Endodermal cell (in vitro differentiated cells): ENCODE data around the gene GAB2. TPM values are rescaled to one million over a fixed set of nuclear protein-coding genes. Genes with fewer than 3 reads are reported as not detected.
A peak's percentile ranks its signal among the peaks of the same experiment; 100 is the strongest.

ENCODE experiments used
- DNase-seq: peaks from one replicate; pipeline ENCODE4 v3.0.0-alpha.2; 2017
- H3K27ac ChIP-seq: 2 replicates; pipeline ENCODE4 v1.5.1; 2013; ENCODE audit warnings: mild to moderate bottlenecking, low read depth, low read length, moderate library complexity
- H3K27me3 ChIP-seq: 2 replicates; pipeline ENCODE4 v1.6.1; 2013; ENCODE audit warnings: mild to moderate bottlenecking, low read length, moderate library complexity; ENCODE audit not compliant: insufficient read depth, control insufficient read depth, poor library complexity, severe bottlenecking
- H3K36me3 ChIP-seq: 2 replicates; pipeline ENCODE4 v1.7.0; 2013; ENCODE audit warnings: mild to moderate bottlenecking, low read length, moderate library complexity; ENCODE audit not compliant: control insufficient read depth, insufficient read depth
- H3K4me1 ChIP-seq: one replicate; pipeline ENCODE4 v1.7.0; 2013; ENCODE audit warnings: low read length; ENCODE audit not compliant: control insufficient read depth, insufficient read depth
- H3K4me3 ChIP-seq: 2 replicates; pipeline ENCODE4 v1.5.1; 2013; ENCODE audit warnings: mild to moderate bottlenecking, low read length, moderate library complexity
- H3K9ac ChIP-seq: 2 replicates; pipeline ENCODE4 v1.6.1; 2013; ENCODE audit warnings: mild to moderate bottlenecking, low read length, moderate library complexity; ENCODE audit not compliant: poor library complexity, severe bottlenecking; ENCODE audit errors: extremely low read depth
- H3K9me3 ChIP-seq: 2 replicates; pipeline ENCODE4 v1.6.1; 2013; ENCODE audit warnings: mild to moderate bottlenecking, low read length, moderate library complexity; ENCODE audit not compliant: control insufficient read depth
- H3K27ac Mint-ChIP-seq: 2 replicates; pipeline ENCODE4 v1.8.0; 2020; ENCODE audit warnings: mixed read lengths
- H3K27me3 Mint-ChIP-seq: 2 replicates; pipeline ENCODE4 v1.8.0; 2021; ENCODE audit warnings: mild to moderate bottlenecking, mixed read lengths; ENCODE audit not compliant: insufficient read depth
- H3K36me3 Mint-ChIP-seq: 2 replicates; pipeline ENCODE4 v1.8.0; 2020; ENCODE audit warnings: low read depth, mixed read lengths
- H3K4me1 Mint-ChIP-seq: 2 replicates; pipeline ENCODE4 v1.8.0; 2020; ENCODE audit warnings: mixed read lengths
- H3K4me3 Mint-ChIP-seq: 2 replicates; pipeline ENCODE4 v1.8.0; 2020; ENCODE audit warnings: mild to moderate bottlenecking, moderate library complexity, mixed read lengths
- H3K9me3 Mint-ChIP-seq: 2 replicates; pipeline ENCODE4 v1.8.0; 2020; ENCODE audit warnings: mild to moderate bottlenecking, mixed read lengths
- CTCF ChIP-seq: fragments of 200-600 bp; sonication (generic); conservative IDR thresholded peaks from 2 replicates; pipeline ENCODE4 v1.5.0; 2021; ENCODE audit warnings: antibody characterized with exemption, mild to moderate bottlenecking
- WGBS, 2 experiments: methylation state at CpG; one replicate each; pipeline versions ENCODE4 v1.1.5 to v1.1.7; 2013; ENCODE audit warnings: missing lambda C conversion rate in 2 of 2, mixed read lengths in 1 of 2; ENCODE audit not compliant: insufficient coverage in 1 of 2, insufficient read length in 1 of 2; 5-methylcytosine and 5-hydroxymethylcytosine counted together
- total RNA-seq, 2 donors: library from RNA; stranded (reverse); fragmentation: NEBNext Ultra II Directional in 1 of 2; extraction: Animal tissue kit (Norgen Biotek cat#: 25700) in 1 of 2; gene quantifications; 2 replicates in 1 of 2; 3 replicates in 1 of 2; pipeline ENCODE4 v1.2.1, GENCODE V29; 2021

The GAB2 gene
- total RNA-seq, 2 donors from 2014 or later: 26.9 to 62.8 TPM

- 95 to 96% methylated on average over 3 to 4 of the region's 4 CpGs for WGBS, 2 experiments
- Mint-ChIP-seq H3K4me1 (peaks cover 19% of the 10 kb centered on the region), H3K36me3 (peaks cover 45% of the 10 kb centered on the region), H3K9me3 (peaks cover 38% of the 10 kb centered on the region), H3K4me3 (no peak overlapping the region), H3K27me3 (no peaks in the 10 kb centered on the region), H3K27ac (no peak overlapping the region)
- Histone ChIP-seq H3K27ac (no peak overlapping the region), H3K36me3 (peaks cover 28% of the 10 kb centered on the region), H3K27me3 (no peaks in the 10 kb centered on the region), H3K9ac (no peak overlapping the region), H3K4me3 (no peak overlapping the region), H3K9me3 (peaks cover 33% of the 10 kb centered on the region), H3K4me1 (peaks cover 22% of the 10 kb centered on the region)
- DNase-seq: no peak
- TF ChIP-seq CTCF: no peak
Measured at GRCh38 chr11:78384231-78384630, 33.4 kb downstream of the GAB2 start.

- Mint-ChIP-seq H3K36me3 (peaks cover 40% of the 10 kb centered on the region), H3K9me3 (peaks cover 44% of the 10 kb centered on the region), H3K4me3 (no peak overlapping the region), H3K4me1 (peaks cover 38% of the 10 kb centered on the region), H3K27ac (peak overlapping the region; percentile 46), H3K27me3 (no peaks in the 10 kb centered on the region)
- Histone ChIP-seq H3K36me3 (peaks cover 32% of the 10 kb centered on the region), H3K9me3 (peaks cover 41% of the 10 kb centered on the region), H3K4me1 (peaks cover 28% of the 10 kb centered on the region), H3K4me3 (peak overlapping the region; percentile 1), H3K9ac (peak overlapping the region; percentile 43), H3K27me3 (no peaks in the 10 kb centered on the region), H3K27ac (no peak overlapping the region)
- TF ChIP-seq CTCF: no peak
- 86 to 93% methylated on average over 4 of the region's 4 CpGs for WGBS, 2 experiments
- DNase-seq: no peak
Measured at GRCh38 chr11:78381865-78382264, 35.8 kb downstream of the GAB2 start.

- peaks cover 38% of the 10 kb centered on the region for H3K4me1 Mint-ChIP-seq
- peak overlapping the region; percentile 10 for H3K27ac ChIP-seq
- no peaks in the 10 kb centered on the region for H3K27me3 ChIP-seq
- H3K4me3 ChIP-seq: peak overlapping the region; percentile 1
- DNase-seq: peak; percentile 58
- no peak for TF ChIP-seq CTCF
- peaks cover 28% of the 10 kb centered on the region for H3K4me1 ChIP-seq
- WGBS, 2 experiments: 32% methylated on average over 5 of the region's 5 CpGs; no CpG with 5 or more reads in 1 of the 2 experiments
- H3K27ac Mint-ChIP-seq: peak overlapping the region; percentile 86
- peaks cover 41% of the 10 kb centered on the region for H3K36me3 ChIP-seq
- peaks cover 37% of the 10 kb centered on the region for H3K36me3 Mint-ChIP-seq
- no peaks in the 10 kb centered on the region for H3K27me3 Mint-ChIP-seq
- peak overlapping the region; percentile 19 for H3K9ac ChIP-seq
- H3K9me3 Mint-ChIP-seq: peaks cover 40% of the 10 kb centered on the region
- no peak overlapping the region for H3K4me3 Mint-ChIP-seq
- peaks cover 39% of the 10 kb centered on the region for H3K9me3 ChIP-seq
Measured at GRCh38 chr11:78380615-78381051, 37.0 kb downstream of the GAB2 start.
